ENCODE data around the gene MINK1. TPM values are rescaled to one million over a fixed set of nuclear protein-coding genes. Genes with fewer than 3 reads are reported as not detected.

The MINK1 gene
- total RNA-seq, result 139 and 145 TPM in 2 replicates
- long read RNA-seq, partial matches to known transcripts, result 0 of 1 reads
- long read RNA-seq, other reads (novel, unspliced or antisense), result 1 of 1 reads

DNA sequence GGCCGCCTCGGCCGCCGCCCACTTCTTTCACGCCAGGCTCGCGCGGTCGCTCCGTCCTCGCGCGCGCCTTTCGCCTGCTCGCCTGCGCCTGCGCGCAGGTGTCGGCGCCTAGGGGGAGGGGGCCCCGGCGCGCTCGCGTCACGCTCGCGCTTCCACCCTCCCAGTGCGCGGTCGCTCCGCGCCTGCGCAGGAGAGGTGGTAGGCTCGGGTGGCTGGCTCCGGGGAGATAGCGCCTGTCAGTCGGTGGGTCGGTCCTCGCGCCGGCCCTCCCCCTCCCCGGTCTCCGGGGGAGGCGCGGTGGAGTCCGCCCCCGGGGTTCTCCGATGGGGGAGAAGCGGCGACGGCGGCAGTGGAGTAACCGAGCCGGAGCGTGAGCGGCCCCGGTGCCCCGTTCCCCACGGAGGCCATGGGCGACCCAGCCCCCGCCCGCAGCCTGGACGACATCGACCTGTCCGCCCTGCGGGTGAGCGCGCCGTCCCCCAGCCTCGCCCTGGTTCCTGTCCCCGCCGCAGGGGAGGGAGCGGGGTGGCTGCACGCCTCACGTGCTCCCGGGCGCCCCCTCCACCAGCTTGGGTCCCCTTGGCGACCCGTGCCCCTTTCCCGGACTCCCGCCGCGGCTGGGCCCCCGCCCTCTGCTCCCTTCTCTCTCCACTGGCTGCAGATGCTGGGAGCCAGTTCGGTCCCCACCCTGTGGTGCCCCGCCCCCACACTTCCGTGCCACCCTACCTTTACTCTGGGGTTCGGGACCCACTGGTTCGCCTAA is at the start of gene MINK1:
Gene MINK1, plus strand, starts transcription at position 163 of the 763 bp plus-strand sequence. Its CDS starts 244 bp downstream, at position 407.
- peaks cover 33% of the 10 kb centered on the region for H3K4me1 Mint-ChIP-seq (ENCODE audit: low read depth)
- peaks cover 1% of the 10 kb centered on the region for H3K36me3 Mint-ChIP-seq (ENCODE audit: insufficient read depth)
- no peaks in the 10 kb centered on the region for H3K27me3 Mint-ChIP-seq
- DNase-seq (ENCODE audit: low spot score, unreplicated experiment), result peak; percentile 83
- no peaks in the 10 kb centered on the region for H3K9me3 Mint-ChIP-seq (ENCODE audit: low read depth)
- TF ChIP-seq CTCF (IDR thresholded peaks at IDR 0.05; ENCODE audit: unreplicated experiment), result no peak
- peak within 1 kb of the TSS; percentile 92 for H3K4me3 Mint-ChIP-seq (ENCODE audit: low read depth)
- peak within 1 kb of the TSS; percentile 98 for H3K27ac Mint-ChIP-seq

- no peak overlapping the region for H3K4me3 Mint-ChIP-seq (ENCODE audit: low read depth)
- H3K9me3 Mint-ChIP-seq (ENCODE audit: low read depth), result no peaks in the 10 kb centered on the region
- no peak overlapping the region for H3K27ac Mint-ChIP-seq
- peaks cover 8% of the 10 kb centered on the region for H3K27me3 Mint-ChIP-seq
- no peak for DNase-seq (ENCODE audit: low spot score, unreplicated experiment)
- TF ChIP-seq CTCF (IDR thresholded peaks at IDR 0.05; ENCODE audit: unreplicated experiment), result no peak
- H3K36me3 Mint-ChIP-seq (ENCODE audit: insufficient read depth), result no peaks in the 10 kb centered on the region
- peaks cover 9% of the 10 kb centered on the region for H3K4me1 Mint-ChIP-seq (ENCODE audit: low read depth)
Measured at GRCh38 chr17:4785311-4786105, 47.6 kb upstream of the MINK1 start.

DNA sequence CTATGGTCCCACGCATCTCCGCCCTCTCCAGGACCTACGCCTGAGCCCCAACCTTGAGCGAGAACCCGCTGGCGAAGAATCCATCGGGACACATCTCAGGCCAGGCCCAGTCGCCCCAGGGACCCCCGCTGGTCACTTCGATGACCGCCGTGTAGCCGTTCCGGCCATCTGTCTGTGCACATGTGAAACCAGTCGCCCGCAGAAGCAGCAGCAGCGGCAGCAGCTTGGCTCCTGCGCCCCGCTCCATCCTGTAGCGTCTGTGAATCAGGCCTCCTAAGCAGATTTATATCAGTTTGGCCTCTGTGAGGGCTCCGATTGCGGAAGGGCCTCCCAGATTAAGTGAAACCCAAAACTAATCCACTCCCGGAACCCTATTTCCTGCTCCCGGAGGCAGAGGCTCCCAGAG is 47.0 kb upstream of the MINK1 start, which contains the start of gene VMO1:
Gene VMO1, minus strand, starts transcription at position 259 of the 406 bp plus-strand sequence. Its CDS starts 12 bp downstream, at position 247.
- TF ChIP-seq CTCF (IDR thresholded peaks at IDR 0.05; ENCODE audit: unreplicated experiment), result no peak
- Mint-ChIP-seq H3K36me3 (ENCODE audit: insufficient read depth) (no peaks in the 10 kb centered on the region), H3K4me3 (ENCODE audit: low read depth) (no peak within 1 kb of the TSS), H3K27me3 (peaks cover 8% of the 10 kb centered on the region), H3K27ac (no peak within 1 kb of the TSS), H3K9me3 (ENCODE audit: low read depth) (no peaks in the 10 kb centered on the region), H3K4me1 (ENCODE audit: low read depth) (peaks cover 13% of the 10 kb centered on the region)
- no peak for DNase-seq (ENCODE audit: low spot score, unreplicated experiment)

- no peak for TF ChIP-seq CTCF (IDR thresholded peaks at IDR 0.05; ENCODE audit: unreplicated experiment)
- peaks cover 13% of the 10 kb centered on the region for H3K4me1 Mint-ChIP-seq (ENCODE audit: low read depth)
- H3K9me3 Mint-ChIP-seq (ENCODE audit: low read depth), result no peaks in the 10 kb centered on the region
- no peak for DNase-seq (ENCODE audit: low spot score, unreplicated experiment)
- H3K27me3 Mint-ChIP-seq, result peaks cover 8% of the 10 kb centered on the region
- H3K27ac Mint-ChIP-seq, result no peak overlapping the region
- no peaks in the 10 kb centered on the region for H3K36me3 Mint-ChIP-seq (ENCODE audit: insufficient read depth)
- H3K4me3 Mint-ChIP-seq (ENCODE audit: low read depth), result no peak overlapping the region
Measured at GRCh38 chr17:4786516-4786915, 46.6 kb upstream of the MINK1 start.

GRCh38 chr17:4788159-4788806 is 44.9 kb upstream of the MINK1 start:
- Mint-ChIP-seq H3K27me3 (peaks cover 2% of the 10 kb centered on the region), H3K4me1 (ENCODE audit: low read depth) (peaks cover 13% of the 10 kb centered on the region), H3K27ac (peak overlapping the region; percentile 49), H3K4me3 (ENCODE audit: low read depth) (peak overlapping the region; percentile 81), H3K9me3 (ENCODE audit: low read depth) (no peaks in the 10 kb centered on the region), H3K36me3 (ENCODE audit: insufficient read depth) (no peaks in the 10 kb centered on the region)
- no peak for TF ChIP-seq CTCF (IDR thresholded peaks at IDR 0.05; ENCODE audit: unreplicated experiment)
- no peak for DNase-seq (ENCODE audit: low spot score, unreplicated experiment)
